Measurements from ENCODE around the gene ERCC3.

Gene ERCC3

DNA sequence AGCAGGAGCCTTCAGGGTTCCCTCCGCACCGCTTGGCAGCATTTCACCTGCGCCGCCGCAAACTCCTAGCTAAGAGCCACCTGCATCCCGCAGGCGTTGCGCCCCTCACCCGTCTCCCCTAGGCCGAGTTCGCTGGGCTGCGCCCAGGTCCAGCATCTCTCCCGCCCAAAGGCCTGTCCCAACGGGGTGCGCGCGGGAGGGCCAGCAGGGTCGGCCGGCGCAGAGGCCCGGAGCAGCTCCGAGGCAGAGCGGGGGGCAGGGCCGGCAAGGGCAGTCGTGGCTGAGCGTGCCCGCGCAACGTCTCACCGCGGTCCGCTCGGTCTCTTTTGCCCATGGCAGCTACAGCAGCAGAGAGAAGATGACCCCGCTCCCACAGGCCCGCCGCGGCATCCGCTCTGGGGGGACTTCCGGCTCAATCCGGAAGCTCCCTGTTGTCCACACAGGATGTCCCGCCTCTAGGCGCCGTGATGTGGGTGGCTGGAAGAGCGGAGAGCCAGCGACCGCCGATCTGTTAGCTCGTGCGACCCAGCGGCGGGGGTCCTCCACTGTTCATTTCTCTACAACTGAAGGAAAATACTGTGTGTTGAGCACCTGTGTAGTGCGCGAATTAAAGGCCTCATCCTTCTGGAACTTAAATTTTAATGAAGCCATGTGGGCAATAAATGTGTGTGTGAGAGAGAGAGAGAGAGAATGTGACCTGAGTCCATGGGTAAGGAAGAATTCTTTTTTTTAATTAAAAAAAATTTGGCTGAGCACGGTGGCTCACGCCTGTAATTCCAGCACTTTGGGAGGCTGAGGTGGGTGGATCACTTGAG is at the start of gene ERCC3:
ERCC3 (minus strand) TSS at position 397 of the 815 bp plus-strand sequence; CDS start at position 334, 63 bp downstream.
- DNase-seq (ENCODE audit: low read depth in 2 of 2) = peak; percentile 64 to 87

DNA sequence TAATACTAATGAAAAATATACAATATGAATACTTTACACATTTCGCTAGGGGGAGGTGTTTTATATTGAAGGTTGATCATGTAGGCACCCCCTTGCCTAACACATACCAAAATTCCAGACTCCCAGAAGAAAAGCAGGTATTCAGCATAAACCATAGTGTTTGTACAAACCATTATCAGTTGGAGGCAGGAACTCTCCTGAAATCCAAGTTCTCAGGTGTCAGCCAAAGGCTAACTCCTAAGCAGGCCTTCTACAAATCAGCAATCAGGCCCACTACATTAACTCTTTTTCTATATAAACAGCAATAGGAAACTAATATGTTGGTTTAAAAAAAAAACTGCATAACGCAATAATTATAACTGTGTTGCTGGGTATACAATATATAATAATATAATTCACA is 49.3 kb upstream of the ERCC3 start:
- DNase-seq (ENCODE audit: low read depth in 2 of 2) = no peak

DNA sequence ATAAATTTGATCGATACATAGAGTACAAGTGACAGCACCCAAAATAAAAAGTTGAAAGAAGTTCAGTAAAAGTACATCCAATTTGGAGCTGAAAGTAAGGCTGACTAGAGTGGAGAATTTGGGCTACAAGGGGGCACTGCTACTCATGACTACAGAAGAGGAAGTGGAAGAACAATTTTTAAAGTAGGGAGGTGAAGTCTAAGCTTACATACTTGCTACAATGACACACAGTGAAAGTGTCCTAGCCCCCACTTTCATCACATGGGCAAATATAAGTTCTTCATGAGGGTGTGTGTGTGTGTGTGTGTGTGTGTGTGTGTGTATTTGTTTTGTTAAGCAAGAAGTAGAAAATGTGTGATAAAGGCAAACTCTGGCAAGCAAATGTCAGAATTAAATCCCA is 48.2 kb upstream of the ERCC3 start:
- DNase-seq (ENCODE audit: low read depth in 2 of 2) = no peak

DNA sequence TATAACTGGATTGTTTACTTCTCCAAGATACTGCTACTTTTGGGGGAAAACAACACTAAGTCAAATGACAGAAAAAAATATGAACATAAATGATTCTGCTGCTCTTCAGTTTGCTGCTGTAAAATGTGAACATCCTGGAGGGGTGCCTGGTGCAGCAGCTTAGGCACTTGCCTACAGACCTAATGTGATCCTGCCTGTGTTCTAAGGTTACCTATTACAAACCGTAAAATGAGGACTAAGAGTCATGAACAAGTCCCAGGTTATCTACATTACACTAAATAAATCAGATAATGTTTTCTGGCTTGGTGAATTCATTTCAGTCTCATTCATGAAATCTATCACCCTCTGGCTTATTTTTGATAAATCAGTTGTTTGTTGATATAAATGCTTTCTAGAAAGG is 38.4 kb upstream of the ERCC3 start:
- DNase-seq (ENCODE audit: low read depth in 2 of 2) = no peak

DNA sequence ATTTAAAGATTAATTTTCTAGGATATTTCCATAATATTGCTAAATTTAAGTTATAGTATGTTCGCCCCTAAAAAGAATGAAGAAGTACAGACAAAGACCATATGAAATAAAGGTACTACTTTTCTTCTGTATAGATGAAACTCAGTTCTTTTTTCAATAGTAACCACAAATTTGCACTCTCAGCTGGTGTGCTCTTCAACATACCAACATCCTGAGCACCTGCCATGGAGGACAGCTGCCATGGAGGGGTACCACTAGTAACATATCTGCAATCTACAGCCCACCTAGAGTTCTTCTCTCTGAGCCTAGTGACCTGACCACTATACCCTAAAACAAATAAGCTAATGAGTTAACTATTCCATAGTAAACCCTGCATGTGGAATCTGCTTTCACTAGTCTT is 36.8 kb upstream of the ERCC3 start:
- DNase-seq (ENCODE audit: low read depth in 2 of 2) = no peak

DNA sequence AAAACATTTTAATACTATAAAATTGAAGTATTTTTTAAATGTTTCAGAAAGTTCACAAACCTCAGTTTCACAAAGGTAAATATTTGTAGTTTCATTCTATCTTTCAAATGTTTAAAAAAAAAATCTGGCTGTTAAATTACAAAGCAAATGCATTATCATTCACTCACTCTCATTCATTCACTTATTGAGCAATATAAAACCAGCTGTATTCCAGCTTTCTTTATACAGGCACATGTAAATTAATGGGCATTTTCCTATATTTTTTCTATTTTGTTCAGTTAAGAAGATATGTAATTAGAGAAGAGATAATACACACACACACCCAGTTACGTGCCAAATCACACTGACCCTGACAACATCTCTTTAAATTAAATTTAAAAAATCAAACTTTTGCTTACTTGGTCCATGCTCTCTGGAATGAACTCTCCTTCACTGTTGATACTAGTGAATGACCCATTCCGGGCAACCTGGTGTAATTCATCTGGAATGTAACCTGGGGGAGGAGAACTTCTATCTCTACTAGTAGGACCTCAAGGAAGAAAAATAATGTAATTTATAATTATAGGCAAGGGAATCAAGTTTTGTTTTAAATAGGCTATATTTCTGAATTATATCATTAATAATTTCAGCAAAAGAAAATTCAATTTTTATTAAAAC is 32.5 kb upstream of the ERCC3 start:
- DNase-seq (ENCODE audit: low read depth in 2 of 2) = no peak

DNA sequence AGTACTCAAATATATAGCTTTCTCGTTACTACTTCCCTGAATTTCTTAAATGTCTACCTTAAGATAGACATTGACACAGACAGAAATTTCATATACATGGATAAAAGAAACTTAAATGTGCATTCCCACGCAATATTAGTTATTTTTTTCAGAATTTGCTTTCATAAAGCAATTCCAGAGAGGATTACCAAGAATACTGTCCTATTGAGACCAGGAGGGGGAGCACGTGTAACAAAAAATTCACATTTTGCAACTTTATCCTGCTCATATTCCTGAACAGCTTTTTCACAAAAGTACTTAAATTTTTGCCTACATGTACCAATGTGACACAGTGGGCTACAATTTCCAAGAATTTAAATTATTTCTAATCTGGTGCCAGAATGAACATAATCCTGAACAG is 30.7 kb upstream of the ERCC3 start:
- DNase-seq (ENCODE audit: low read depth in 2 of 2) = no peak

DNA sequence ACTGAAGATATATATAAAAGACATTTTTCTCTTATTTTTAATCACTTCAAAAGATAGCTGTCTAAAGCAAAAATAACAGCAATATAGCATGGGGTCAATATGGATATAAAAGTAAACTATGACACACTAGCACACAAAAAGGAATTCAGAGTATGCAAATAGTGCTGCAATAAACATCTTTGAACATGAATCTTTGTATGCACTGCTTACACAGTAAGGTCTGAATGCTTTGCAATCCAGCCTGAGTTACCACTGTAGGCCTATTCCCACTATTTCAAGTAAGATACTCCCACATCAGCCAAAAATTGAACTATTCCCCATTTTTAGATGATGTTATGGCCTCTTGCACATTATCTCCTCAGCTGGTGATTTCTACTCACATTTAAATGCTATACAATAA is 27.4 kb upstream of the ERCC3 start:
- no peak for DNase-seq (ENCODE audit: low read depth in 2 of 2)

DNA sequence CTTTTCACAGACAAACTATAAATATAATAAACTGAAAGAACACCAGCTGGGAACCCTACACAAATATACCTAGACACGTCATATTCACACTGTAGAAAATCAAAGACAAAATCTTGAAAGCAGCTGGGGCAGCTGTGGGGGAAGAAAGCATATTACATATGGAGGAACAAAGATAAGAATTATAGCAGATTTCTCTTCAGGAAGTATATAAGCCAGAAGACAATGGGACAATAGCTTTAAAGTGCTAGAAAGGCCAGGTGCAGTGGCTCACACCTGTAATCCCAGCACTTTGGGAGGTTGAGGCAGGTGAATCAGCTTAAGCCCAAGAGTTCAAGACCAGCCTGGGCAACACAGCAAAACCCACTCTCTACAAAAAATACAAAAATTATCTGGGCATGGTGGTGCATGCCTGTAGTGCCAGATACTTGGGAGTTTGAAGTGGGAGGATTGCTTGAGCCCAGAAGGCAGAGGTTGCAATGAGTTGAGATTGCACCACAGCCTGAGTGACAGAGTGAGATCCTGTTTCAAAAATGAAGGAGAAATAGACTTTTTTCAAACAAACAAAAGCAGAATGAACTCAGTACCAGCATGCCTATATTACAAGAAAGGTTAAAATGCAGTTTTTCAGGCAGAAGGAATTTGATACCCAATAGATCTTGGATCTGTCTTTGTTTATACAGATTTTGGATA is 26.8 kb upstream of the ERCC3 start:
- DNase-seq (ENCODE audit: low read depth in 2 of 2) = no peak

DNA sequence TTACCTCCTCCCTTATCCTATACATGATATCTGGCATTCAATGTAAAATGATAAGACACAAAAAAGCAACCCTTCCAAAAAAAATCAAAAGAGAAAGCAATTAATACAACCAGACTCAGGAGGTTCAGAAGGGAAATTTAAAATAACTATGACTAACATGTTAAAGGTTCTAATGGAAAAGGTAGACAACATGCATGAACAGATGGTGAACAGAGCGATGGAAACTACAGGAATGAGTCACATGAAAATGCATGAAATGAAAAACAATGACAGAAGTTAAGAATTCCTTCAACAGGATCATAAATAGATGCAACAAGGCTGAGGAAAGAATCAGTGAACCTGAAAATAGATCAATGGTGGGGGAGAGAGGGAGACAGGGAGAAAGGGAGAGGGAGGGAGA is 26.1 kb upstream of the ERCC3 start:
- DNase-seq (ENCODE audit: low read depth in 2 of 2) = no peak

DNA sequence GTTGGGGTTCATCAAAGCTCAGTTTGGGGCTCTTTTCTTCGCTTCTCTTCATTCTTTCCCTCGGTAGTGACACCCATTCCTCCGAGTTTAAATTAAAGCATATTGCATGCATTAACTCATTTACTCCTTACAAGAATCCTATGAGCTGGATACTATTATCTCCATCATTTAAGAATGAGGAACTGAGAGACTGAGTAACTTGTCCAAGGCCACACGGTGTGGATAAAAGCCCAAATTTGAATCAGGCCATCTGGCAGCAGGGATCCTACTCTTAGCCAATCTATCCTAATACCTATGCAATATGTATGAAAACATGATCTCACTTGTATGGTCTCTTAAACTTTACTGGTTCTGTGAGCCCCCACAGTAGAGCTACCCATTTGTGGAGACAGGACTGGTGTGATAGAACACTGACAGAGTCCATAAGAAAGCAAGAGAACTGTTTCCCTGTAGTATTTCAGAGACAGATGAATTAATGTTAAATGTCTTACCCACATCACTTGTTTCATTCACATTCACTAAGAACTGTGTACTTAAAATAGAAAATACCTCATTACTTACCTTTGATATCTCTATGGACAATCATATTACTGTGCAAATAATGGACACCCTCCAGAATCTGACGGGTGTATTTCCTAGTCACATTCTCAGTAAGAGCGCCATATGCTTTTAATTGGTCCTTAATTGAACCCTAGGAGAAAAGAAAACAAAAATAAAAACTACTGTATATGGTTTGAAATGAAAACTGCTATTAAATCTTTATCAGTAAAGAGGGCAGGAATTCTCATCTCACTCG is 20.4 kb upstream of the ERCC3 start:
- DNase-seq (ENCODE audit: low read depth in 2 of 2) = no peak

DNA sequence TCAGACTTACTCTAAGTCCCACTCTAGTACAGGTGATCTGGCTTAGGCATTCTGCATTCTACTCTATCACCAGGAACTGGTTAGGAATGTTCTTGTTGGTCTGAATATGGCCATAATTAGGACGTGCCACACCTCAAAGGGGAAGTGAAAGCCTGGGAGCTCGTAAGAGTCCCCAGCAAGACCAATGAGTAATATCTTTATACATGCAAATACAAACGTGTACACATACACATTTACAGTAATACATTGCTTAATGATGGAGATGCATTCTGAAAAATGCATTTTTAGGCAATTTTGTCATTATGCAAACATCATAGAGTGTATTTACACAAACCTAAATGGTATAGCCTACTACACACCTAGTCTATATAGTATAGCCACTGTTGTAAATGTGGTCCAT is 19.5 kb upstream of the ERCC3 start:
- no peak for DNase-seq (ENCODE audit: low read depth in 2 of 2)

DNA sequence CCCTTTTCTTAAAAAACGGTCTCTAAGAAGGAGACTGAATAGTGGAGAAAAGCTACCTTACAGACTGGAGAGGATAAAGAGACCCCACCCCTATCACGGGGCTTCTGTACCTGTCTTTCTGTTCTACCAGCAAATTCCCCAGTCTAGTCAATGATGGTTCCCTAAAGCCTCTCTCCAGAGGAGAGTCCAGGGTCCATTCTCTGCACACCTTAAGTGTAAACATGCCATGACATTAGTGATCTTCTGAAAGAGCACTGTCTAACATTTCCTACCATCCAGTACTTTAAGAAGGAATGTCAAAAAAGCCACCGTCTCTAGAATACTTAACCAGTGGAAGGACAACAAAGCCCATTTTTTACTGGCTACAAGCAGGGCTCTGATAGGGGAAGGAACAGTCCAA is 17.0 kb upstream of the ERCC3 start:
- no peak for DNase-seq (ENCODE audit: low read depth in 2 of 2)

DNA sequence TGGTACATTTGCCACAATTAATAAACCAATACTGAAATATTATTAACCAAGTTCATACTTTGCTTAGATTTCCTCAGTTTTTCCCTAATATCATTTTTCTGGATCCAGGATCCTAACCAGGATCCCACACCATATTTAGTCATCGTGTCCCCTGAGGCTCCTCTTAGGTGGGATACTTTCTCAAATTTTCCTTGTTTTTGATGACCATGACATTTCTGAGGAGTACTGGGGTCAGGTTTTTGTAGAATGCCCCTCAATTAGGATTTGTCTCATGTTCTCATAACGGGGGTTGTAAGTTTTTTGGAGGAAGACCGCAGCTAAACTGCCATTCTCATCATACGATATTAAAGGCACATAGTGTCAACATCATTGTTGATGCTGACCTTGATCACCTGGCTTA is 15.5 kb upstream of the ERCC3 start:
- no peak for DNase-seq (ENCODE audit: low read depth in 2 of 2)

DNA sequence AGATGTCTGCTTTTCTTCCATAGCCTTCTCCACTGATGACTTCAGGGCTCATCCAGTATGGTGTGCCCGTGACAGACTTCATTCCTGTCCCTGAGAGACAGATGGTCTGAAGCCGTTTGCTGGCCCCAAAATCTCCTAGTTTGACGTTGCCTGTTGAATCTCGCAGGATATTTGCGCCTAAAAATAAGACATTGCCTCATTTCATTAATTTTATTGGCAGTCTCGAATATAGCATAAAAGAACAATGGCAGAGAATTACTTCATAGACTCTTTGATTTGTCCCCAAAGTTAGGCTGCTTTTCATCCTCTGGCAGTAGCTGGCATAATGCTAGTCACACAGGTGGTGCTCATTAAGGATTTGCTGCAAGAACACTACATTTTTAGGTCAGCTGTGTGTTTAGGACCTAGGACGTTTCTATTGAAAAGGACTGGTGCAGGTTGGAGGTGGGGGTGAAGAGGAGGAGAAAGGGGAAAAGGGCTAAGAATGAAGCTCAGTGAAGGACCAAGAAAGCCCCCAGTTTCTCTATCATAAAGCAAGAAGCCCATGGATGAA is 14.7 kb upstream of the ERCC3 start:
- DNase-seq (ENCODE audit: low read depth in 2 of 2) = no peak

DNA sequence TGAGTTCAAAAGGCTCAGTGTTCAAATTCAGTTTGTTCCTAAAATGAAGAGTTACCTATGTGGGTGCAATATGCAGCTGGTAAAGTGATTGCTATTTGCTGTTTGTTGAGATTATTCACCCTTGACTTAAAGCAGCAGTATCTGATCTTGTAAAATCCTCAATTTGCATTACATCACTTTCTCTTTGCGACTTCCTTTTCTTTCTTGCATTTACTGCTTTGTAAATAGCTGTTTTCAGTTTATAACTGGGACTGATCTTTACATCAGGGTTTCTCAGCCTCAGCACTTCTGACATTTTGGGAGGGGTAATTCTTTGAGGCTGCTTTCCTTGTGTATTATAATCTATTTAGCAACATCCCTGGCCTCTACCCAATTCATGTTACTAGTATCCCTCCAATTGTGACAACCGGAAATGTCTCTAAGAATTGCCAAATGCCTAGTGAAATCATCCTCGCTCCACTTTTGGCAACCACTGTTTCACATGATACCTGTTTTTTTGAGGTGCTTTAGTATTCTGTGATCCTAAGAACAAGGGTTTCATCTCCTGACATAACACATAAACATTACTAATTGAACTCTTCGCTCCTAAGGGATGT is 12.1 kb upstream of the ERCC3 start:
- no peak for DNase-seq (ENCODE audit: low read depth in 2 of 2)

DNA sequence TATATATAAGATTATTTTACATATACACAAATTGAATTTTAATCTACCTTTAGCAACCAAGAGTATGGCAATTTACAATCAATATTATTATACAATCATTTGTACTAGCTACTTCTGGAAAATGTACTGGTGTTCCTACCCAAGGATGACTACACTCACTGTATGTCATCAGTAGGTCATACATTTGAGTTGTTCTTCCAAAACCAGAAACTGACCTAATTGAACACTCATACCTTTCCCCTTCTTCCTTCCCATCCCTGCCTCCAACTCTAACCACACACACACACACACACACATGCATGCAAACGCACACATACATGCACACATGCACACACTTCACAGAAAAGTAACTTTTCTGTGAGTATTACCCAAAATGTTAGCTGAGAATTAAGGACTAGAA is 8.2 kb upstream of the ERCC3 start:
- no peak for DNase-seq (ENCODE audit: low read depth in 2 of 2)

DNA sequence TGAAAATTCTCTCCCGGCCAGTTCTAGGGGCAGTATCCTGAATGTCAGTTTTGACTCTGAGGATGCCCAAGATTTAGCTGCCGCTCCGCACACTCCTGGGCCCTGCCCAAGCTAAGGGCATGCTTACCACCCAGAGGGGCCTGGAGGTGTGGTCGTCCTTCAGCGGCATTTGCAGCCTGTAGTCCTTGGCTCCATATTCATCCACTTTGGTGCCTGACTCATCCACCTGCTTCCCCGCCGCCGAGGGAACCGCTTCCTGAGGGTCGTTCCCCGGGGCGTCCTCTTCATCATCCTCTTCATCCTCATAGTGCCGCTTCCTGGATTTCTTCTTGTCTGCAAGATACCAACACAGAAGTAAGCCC is 577 bp downstream of the ERCC3 start:
- no peak for DNase-seq (ENCODE audit: low read depth in 2 of 2)

DNA sequence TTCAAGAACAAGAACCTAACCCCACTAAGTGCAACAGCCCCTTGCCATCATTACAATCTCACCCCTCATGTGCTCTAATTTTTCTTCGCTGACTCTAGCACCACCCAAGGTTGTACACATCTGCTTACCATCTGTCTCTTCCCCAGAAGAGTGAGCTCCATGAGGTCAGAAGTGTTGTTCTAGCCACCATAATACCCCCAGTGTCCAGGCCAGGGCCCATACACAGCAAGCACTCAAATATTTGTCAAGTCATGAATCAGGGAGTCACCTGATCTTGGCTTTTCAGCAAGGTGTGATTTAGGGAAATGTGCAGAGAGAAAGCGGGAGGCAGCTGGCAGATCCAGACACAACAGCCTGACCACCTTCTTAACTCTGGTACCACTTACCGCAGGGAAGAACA is 5.7 kb downstream of the ERCC3 start:
- DNase-seq (ENCODE audit: low read depth in 2 of 2) = no peak

DNA sequence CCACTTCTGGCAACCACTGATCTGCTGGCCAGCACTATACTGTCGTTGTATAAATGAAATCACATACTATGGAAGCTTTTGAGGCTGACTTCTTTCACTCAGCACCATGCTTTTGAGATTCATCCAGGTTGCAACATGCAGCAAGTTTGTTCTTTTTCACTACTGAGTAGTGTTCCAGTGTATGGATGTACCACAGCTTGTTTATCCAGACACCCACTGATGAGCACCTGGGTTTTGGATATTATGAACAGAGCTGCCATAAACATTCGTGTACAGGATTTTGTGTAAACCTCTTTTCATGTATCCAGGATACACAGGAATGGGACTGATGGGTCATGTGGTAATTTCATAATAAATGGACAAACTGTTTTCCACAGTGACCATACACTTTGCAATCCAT is 10.7 kb downstream of the ERCC3 start:
- no peak for DNase-seq (ENCODE audit: low read depth in 2 of 2)

DNA sequence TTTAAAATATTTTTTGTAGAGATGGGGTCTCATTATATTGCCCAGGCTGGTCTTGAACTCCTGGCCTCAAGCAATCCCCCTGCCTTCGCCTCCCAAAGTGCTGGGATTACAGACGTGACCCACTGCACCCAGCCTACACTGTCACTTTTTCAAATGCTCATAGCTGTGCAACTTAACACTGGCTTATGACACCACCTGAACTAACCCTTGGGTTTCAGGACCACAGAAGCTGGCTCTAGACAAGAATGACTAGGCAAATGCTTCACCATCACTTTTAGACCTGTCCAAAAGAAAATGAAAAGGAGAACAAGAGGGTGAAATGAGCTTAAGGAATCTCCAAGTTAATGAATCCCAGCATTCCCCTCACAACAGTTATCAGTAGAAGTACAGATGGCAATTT is 13.3 kb downstream of the ERCC3 start:
- no peak for DNase-seq (ENCODE audit: low read depth in 2 of 2)

DNA sequence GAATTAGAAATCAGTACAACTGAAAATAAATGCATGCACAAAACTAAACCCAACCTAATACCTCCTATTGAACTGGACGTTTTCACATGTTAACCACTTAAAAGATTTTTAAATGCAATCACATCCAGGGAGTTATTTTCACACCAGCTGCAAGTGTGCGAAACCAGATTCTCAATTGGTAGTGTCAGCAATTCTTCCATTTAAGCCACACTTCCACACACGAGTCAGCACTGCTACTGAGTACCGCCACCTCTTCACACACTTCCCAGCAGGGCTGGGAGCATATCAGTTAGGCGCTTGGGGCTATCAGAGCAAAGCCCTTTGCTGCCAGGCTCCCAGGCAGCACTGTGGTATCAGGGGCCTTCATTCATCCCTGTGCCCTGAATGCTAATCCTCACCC is 14.2 kb downstream of the ERCC3 start:
- no peak for DNase-seq (ENCODE audit: low read depth in 2 of 2)

All from stimulated activated CD4-positive, alpha-beta T cell treated with anti-CD3 and anti-CD28 coated beads, Interleukin-12 subunit alpha, Interleukin-12 subunit beta, amount 100 ng/mL, for 24 hours (primary cell).